SK-N-MC (cell line): Measurements from ENCODE around the gene ARL8A.

Experiments
- EZH2 ChIP-seq: fragments of 200-600 bp; sonication (generic); IDR thresholded peaks from one replicate; pipeline ENCODE4 v1.6.1; 2017; ENCODE audit warnings: antibody characterized with exemption
- FOXP2 ChIP-seq: optimal IDR thresholded peaks from 2 replicates; pipeline ENCODE3; 2011; ENCODE audit warnings: mild to moderate bottlenecking, moderate library complexity; ENCODE audit not compliant: insufficient read depth; ENCODE audit errors: extremely low read length, control extremely low read depth
- POLR2AphosphoS5 ChIP-seq: IDR thresholded peaks from 2 replicates; pipeline ENCODE4 v1.6.1; 2012; ENCODE audit warnings: mild to moderate bottlenecking, low read depth, low read length, borderline replicate concordance

GRCh38 chr1:202170726-202171125 lies 26.2 kb upstream of the ARL8A start:
- TF ChIP-seq POLR2AphosphoS5 (no peak), EZH2 (no peak), FOXP2 (no peak)
